GM21528 (cell line): ENCODE measurements around the gene NOD1.
"Not testable (repeated sequence)": the region's sequence is repeated elsewhere in the genome, so short reads cannot be mapped to it uniquely, and the experiment has no call there.

Experiments
- ATAC-seq: cut with Tn5 transposase; IDR thresholded peaks from one replicate; pipeline ENCODE4 v1.9.1; 2021; ENCODE audit warnings: mild to moderate bottlenecking, moderate library complexity; ENCODE audit not compliant: unreplicated experiment, low FRiP score

Gene NOD1

GRCh38 chr7:30424506-30424905, 54.1 kb downstream of the NOD1 start:
- no peak for ATAC-seq

- ATAC-seq: no peak
Measured at GRCh38 chr7:30423788-30424505, 54.6 kb downstream of the NOD1 start.

GRCh38 chr7:30422922-30423321, 55.7 kb downstream of the NOD1 start:
- no peak for ATAC-seq

GRCh38 chr7:30421647-30422196, 56.9 kb downstream of the NOD1 start:
- ATAC-seq: no peak

- ATAC-seq: no peak
Measured at GRCh38 chr7:30420662-30421061, 57.9 kb downstream of the NOD1 start.

GRCh38 chr7:30420080-30420479, 58.5 kb downstream of the NOD1 start:
- not testable (repeated sequence) for ATAC-seq

- ATAC-seq: no peak
Measured at GRCh38 chr7:30413864-30414263, 64.7 kb downstream of the NOD1 start.

- ATAC-seq: no peak
Measured at GRCh38 chr7:30412782-30413504, 65.6 kb downstream of the NOD1 start.

GRCh38 chr7:30411897-30412296, 66.7 kb downstream of the NOD1 start:
- no peak for ATAC-seq

- no peak for ATAC-seq
Measured at GRCh38 chr7:30411173-30411572, 67.4 kb downstream of the NOD1 start.

- no peak for ATAC-seq
Measured at GRCh38 chr7:30406664-30407425, 71.7 kb downstream of the NOD1 start.

GRCh38 chr7:30405179-30405578, 73.4 kb downstream of the NOD1 start:
- ATAC-seq: no peak

- ATAC-seq: no peak
Measured at GRCh38 chr7:30403477-30403876, 75.1 kb downstream of the NOD1 start.

GRCh38 chr7:30396389-30396788, 82.2 kb downstream of the NOD1 start:
- ATAC-seq: no peak

GRCh38 chr7:30395676-30396075, 82.9 kb downstream of the NOD1 start:
- no peak for ATAC-seq

GRCh38 chr7:30391806-30392205, 86.8 kb downstream of the NOD1 start:
- ATAC-seq: no peak

GRCh38 chr7:30390736-30391636, 87.6 kb downstream of the NOD1 start:
- no peak for ATAC-seq

GRCh38 chr7:30389791-30390190, 88.8 kb downstream of the NOD1 start:
- no peak for ATAC-seq

GRCh38 chr7:30382607-30383006, 96.0 kb downstream of the NOD1 start:
- no peak for ATAC-seq

- ATAC-seq: not testable (repeated sequence)
Measured at GRCh38 chr7:30380824-30381223, 97.8 kb downstream of the NOD1 start.
